GM12891 (cell line): Measurements from ENCODE around the gene PTPN14.

Experiments used
- POLR2A ChIP-seq: IDR thresholded peaks from 2 replicates; pipeline ENCODE4 v1.6.1; 2011; ENCODE audit warnings: low read depth, low read length, control low read depth
- POLR2AphosphoS5 ChIP-seq: IDR thresholded peaks from 2 replicates; pipeline ENCODE4 v1.6.1; 2011; ENCODE audit warnings: low read depth, low read length, control low read depth
- SPI1 ChIP-seq: IDR thresholded peaks from 2 replicates; pipeline ENCODE4 v1.6.1; 2011; ENCODE audit warnings: low read depth, low read length, control low read depth
- TAF1 ChIP-seq: IDR thresholded peaks from 2 replicates; pipeline ENCODE4 v1.6.1; 2011; ENCODE audit warnings: low read depth, low read length, control low read depth

DNA sequence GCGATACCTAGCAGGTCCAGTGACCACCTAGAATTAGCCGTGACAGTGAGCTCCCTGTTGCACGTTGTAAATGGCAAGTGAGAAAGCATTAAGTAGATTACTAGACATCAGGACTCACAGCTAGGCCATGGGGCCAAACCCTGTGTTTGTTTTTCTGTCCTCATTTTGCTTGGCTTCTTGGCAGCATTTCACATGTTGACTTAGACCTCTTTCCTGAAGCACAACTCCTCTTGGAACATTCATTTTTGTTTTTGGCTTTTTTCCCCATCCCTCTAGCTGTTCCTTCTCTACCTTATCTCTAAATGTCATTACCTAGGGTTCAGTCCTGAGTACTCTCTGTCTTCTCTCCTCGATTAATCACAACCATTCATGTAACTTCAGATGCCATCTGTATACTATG is 16.9 kb upstream of the PTPN14 start:
- TF ChIP-seq POLR2A = no peak
- TF ChIP-seq POLR2AphosphoS5 = no peak
- no peak for TF ChIP-seq TAF1
- TF ChIP-seq SPI1 = no peak
